ENCODE measurements around the gene BCAS1. TPM values are rescaled to one million over a fixed set of nuclear protein-coding genes. Genes with fewer than 3 reads are reported as not detected.

BCAS1 gene
- total RNA-seq, 4 donors from 2014 or later: 0.29 to 0.83 TPM; not detected in 2

Small RNA genes within 50 kb of the gene (microRNA-seq; reads per million reads assigned to microRNA genes)
- gene MIR4756 (ENCODE audit: borderline microRNAs expressed, borderline replicate concordance): not detected

Small RNA genes within 50 kb of the gene (small RNA-seq; reads per million reads assigned to genes)
- not detected for gene MIR4756

Other genes starting within 250 kb of the BCAS1 start
- gene CYP24A1, start 103.4 kb upstream of the BCAS1 start, total RNA-seq: 1 to 10 TPM in 1 of 4 donors, not detected in 3; 4.8 TPM
- 100 to 1,000 TPM in 3 of 4 donors, 10 to 100 TPM in 1; 36.9 to 157 (median 124) TPM for gene PFDN4, start 137.5 kb upstream of the BCAS1 start, total RNA-seq